Kasumi-1 (cell line): Measurements from ENCODE around the gene HLCS.

ENCODE experiments used
- DNase-seq, 2 experiments: peaks; one replicate each; lab custom pipeline; 2025; lab: John Stamatoyannopoulos, UW

The HLCS gene

GRCh38 chr21:36703626-36704280 lies 262.7 kb downstream of the HLCS start:
- no peak for DNase-seq

GRCh38 chr21:36703123-36703522 lies 263.3 kb downstream of the HLCS start:
- DNase-seq: no peak

GRCh38 chr21:36702622-36702968 lies 263.9 kb downstream of the HLCS start:
- no peak for DNase-seq

DNA sequence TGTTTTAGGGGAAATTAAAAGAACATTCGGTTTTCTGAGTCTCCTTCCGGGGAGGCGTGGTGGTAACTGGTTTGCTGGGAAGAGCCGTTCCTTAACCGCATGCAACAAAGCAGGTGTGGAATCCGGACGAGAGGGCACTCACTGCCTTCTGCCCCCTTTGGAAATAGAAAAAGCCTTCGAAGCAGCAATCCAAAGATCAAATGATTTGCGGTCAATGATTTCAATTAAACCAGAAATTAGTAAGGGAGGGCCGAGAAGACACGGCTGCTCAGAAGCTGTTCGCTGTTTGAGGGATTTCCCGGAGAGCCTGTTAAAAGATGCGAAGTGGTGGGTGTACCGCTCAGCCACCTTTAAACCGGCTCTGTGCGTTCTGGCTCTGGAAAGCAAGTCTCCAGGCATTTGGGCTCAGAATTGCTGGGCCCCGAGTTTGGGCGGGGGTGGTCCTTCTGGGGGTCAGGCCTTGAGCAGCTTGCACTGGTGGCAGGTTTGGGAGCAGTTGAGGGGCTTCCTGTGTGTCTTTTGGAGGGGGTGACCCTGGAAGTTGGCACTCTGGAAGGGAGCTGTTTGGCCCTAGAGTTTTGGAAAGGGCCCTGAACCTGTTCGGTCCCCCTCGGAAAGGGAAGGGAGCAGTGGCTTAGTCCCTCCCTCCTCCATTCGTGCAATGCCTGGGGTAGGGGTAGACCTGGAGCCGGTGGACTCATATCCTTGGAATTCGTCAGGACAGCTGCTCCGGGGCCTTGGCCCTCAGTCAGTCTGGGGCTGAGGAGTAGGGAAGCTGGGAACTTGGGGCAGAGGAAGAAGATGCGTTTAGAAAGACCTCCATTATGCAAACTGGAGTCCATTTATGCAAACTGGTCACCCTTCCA lies 264.5 kb downstream of the HLCS start:
- no peak for DNase-seq

- no peak for DNase-seq
Observed at GRCh38 chr21:36700971-36701755, 265.3 kb downstream of the HLCS start.
